D721Med (cell line): ENCODE data around the gene PPP1R18.
"Not testable (repeated sequence)": the region's sequence is repeated elsewhere in the genome, so short reads cannot be mapped to it uniquely, and the experiment has no call there.

Experiments
- DNase-seq: peaks from one replicate; pipeline ENCODE4 v3.0.0; 2011; ENCODE audit warnings: low spot score; ENCODE audit not compliant: insufficient read length
- FAIRE-seq: peaks from 2 replicates; lab custom pipeline; 2011; peaks lifted over from hg19 to GRCh38; lab: Jason Lieb, UNC
- TF ChIP-seq, protein P1 (sequence below): IDR thresholded peaks from 2 replicates; pipeline ENCODE4 v1.5.1; 2012; ENCODE audit warnings: mild to moderate bottlenecking, control low read depth; ENCODE audit not compliant: insufficient read depth; ENCODE audit errors: missing control alignments

The PPP1R18 gene

DNA sequence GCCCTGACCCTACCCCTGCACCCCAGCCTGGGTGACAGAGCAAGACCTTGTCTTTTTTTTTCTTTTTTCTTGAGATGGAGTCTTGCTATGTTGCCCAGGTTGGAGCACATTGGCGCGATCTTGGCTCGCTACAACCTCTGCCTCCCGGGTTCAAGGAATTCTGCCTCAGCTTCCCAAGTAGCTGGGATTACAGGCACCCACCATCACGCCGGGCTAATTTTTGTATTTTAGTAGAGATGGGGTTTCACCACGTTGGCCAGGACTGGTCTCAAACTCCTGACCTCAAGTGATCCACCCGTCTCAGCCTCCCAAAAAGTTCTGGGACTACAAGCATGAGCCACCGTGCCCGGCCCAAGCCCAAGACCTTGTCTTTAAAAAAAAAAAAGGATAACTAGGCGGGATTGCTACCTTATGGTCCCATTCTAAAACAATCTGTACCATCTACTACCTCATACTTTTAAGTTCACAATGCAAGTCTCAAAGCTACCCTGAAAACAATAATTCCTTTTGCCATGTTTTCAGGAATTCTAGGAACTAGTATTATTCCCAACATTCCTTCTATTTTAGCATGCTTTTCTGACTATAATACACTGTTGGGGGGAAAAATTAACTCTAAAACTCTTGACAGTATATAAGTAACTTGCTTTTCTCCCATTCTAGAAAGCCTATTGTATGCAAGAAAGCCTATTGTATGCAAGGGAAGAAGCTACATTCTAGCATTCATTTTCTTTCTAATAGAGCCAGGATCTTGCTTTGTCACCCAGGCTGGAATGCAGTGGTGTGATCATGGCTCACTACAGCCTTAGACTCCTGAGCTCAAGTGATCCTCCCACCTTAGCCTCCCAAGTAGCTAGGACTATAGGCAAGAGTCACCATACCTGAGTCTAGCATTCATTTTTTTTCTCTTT is 40.3 kb upstream of the PPP1R18 start:
- TF ChIP-seq, protein P1, sequence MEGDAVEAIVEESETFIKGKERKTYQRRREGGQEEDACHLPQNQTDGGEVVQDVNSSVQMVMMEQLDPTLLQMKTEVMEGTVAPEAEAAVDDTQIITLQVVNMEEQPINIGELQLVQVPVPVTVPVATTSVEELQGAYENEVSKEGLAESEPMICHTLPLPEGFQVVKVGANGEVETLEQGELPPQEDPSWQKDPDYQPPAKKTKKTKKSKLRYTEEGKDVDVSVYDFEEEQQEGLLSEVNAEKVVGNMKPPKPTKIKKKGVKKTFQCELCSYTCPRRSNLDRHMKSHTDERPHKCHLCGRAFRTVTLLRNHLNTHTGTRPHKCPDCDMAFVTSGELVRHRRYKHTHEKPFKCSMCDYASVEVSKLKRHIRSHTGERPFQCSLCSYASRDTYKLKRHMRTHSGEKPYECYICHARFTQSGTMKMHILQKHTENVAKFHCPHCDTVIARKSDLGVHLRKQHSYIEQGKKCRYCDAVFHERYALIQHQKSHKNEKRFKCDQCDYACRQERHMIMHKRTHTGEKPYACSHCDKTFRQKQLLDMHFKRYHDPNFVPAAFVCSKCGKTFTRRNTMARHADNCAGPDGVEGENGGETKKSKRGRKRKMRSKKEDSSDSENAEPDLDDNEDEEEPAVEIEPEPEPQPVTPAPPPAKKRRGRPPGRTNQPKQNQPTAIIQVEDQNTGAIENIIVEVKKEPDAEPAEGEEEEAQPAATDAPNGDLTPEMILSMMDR, result no peak
- DNase-seq, result no peak
- no peak for FAIRE-seq

DNA sequence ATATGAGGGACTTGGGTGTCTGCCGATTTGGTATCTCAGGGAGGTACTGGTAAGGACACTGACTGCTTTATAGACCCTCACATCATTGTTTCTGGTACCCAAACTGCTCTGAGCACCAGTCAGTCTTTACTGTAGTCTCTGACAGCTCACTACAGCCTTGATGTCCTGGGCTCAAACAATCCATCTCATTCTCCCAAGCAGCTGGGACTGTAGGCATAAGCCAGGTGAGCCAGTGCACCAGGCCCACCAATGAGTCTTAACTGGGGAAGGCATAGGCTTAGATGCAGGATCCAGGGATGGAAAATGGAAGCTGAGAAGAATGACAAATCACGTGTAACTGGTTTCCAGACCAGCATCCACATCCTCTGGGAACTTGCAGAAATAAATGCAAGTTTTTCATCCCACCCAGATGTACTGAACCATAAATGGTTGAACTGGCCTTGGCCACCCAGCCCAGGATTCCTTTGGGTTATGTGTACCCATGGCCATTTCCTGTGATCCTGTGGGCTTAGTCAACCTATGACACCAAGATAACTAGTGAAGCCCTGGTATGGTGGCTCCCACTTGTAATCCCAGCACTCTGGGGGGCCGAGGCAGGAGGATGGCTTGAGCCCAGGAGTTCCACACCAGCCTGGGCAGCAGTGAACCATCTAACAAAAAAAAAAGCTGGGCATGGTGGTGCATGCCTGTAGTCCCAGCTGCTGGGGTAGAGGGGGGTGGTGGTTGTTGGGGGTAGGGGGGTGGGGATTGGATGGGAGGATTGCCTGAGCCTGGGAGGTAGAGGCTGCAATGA is 39.5 kb upstream of the PPP1R18 start:
- FAIRE-seq (no peak), DNase-seq (no peak)
- TF ChIP-seq, protein P1, result no peak

DNA sequence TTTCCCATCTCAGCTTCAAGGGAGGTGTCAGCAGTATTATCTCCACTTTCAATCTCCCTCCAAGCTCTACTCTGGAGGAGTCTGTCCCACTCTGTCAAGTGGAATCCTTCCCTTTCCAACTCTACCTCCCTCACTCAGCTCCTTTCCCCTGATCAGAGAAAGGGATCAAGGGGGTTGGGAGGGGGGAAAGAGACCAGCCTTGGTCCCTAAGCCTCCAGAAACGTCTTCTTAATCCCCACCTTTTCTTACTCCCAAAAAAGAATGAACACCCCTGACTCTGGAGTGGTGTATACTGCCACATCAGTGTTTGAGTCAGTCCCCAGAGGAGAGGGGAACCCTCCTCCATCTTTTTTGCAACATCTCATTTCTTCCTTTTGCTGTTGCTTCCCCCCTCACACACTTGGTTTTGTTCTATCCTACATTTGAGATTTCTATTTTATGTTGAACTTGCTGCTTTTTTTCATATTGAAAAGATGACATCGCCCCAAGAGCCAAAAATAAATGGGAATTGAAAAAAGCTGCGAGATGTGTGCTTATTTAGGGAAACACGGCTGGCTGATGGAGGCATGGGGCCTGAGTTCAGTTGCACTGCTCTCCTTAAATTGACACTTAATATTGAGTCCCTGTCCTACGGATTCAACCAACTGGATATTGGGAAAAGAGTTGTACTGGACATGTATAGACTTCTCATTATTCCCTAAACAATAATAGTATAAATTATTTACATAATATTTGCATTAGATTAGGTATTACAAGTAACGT is 38.6 kb upstream of the PPP1R18 start:
- no peak for FAIRE-seq
- DNase-seq, result no peak

DNA sequence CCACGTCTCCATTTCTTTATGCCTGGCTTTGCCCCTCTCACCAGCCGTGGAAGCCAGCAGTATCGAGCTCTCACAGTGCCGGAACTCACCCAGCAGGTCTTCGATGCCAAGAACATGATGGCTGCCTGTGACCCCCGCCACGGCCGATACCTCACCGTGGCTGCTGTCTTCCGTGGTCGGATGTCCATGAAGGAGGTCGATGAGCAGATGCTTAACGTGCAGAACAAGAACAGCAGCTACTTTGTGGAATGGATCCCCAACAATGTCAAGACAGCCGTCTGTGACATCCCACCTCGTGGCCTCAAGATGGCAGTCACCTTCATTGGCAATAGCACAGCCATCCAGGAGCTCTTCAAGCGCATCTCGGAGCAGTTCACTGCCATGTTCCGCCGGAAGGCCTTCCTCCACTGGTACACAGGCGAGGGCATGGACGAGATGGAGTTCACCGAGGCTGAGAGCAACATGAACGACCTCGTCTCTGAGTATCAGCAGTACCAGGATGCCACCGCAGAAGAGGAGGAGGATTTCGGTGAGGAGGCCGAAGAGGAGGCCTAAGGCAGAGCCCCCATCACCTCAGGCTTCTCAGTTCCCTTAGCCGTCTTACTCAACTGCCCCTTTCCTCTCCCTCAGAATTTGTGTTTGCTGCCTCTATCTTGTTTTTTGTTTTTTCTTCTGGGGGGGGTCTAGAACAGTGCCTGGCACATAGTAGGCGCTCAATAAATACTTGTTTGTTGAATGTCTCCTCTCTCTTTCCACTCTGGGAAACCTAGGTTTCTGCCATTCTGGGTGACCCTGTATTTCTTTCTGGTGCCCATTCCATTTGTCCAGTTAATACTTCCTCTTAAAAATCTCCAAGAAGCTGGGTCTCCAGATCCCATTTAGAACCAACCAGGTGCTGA is 37.6 kb upstream of the PPP1R18 start:
- FAIRE-seq, DNase-seq: not testable (repeated sequence)

More for the DNA sequence above, 38.6 kb upstream of the PPP1R18 start:
- TF ChIP-seq, protein P1, result no peak

DNA sequence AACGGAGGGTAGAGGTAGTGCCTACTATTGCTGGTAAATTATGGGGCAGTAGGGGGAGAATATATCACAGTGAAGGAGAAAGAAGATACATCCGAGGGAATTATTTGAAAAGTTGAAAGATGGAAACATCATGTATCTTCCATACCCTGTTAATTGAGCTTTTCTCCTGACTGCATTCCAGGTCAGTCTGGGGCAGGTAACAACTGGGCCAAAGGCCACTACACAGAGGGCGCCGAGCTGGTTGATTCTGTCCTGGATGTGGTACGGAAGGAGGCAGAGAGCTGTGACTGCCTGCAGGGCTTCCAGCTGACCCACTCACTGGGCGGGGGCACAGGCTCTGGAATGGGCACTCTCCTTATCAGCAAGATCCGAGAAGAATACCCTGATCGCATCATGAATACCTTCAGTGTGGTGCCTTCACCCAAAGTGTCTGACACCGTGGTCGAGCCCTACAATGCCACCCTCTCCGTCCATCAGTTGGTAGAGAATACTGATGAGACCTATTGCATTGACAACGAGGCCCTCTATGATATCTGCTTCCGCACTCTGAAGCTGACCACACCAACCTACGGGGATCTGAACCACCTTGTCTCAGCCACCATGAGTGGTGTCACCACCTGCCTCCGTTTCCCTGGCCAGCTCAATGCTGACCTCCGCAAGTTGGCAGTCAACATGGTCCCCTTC is 36.9 kb upstream of the PPP1R18 start:
- not testable (repeated sequence) for DNase-seq, FAIRE-seq

DNA sequence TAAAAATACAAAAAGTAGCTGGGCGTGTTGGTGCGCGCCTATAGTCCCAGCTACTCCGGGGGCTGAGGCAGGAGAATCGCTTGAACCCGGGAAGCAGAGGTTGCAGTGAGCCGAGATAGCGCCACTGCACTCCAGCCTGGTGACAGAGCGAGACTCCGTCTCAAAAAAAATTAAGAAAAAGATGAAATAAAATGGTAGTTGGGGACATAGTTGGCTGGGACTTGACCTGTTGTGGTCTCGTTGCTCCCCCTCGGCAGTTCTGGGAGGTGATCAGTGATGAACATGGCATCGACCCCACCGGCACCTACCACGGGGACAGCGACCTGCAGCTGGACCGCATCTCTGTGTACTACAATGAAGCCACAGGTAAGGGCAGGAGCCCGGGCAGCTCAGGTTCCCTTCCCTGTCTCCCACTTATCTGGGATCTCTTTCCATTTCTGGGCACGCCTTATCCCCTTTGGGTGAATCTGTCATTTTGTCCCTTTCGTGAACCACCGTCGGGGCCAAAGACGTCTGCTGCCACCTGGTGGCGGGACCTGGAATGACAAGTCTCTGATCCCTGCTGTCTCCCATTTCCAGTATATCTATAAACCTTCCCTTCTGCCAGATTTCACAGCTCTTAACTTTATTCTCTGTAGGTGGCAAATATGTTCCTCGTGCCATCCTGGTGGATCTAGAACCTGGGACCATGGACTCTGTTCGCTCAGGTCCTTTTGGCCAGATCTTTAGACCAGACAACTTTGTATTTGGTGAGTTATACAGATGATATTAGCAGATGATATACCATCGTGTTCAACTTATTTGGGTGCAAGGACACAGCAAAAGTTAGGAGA is 36.1 kb upstream of the PPP1R18 start:
- peak; percentile 54 for DNase-seq
- no peak for FAIRE-seq
- TF ChIP-seq, protein P1, result peak; percentile 92

DNA sequence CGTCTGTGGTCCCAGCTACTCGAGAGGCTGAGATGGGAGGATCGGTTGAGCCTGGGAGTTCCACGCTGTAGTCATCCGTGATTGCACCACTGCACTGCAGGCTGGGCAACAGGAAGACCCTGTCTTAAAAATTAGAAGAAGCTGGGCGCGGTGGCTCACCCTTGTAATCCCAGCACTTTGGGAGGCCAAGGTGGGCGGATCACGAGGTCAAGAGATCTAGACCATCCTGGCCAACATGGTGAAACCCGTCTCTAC is 35.5 kb upstream of the PPP1R18 start:
- DNase-seq, result not testable (repeated sequence)

More for the DNA sequence above, 35.5 kb upstream of the PPP1R18 start:
- not testable (repeated sequence) for FAIRE-seq
